ENCODE results near the gene CYYR1.

DNA sequence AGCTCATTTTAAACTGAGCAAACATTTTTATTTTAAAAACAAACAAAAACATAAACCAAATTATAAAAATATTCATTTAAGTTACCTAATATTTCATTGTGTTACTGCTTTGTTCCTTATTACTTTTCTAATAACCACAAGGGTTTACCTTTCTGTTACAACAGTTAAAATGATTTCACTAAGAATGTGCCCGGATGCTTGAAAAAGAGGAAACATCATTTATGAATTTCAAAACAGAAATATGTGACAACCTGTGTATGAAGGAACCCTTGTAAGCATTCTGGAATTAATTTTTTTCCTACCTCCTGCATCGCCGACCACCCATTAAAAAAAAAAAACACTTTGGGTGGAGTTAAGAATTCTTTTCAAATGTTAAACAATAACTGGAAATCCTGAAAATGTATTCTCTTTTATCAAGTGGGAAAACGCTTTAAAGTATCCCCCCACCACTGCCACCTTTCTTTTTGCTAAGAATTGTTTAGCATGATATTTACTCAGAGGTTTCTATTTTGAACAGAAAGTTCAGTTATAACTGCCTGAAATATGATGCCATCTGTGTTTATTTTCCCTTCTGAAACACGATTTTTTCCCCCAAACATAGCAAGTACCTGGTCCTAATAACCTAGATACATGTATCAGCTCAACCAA is 9.1 kb downstream of the CYYR1 start:
- no peak for TF ChIP-seq POLR2A (IDR thresholded peaks at IDR 0.05; ENCODE audit: low read length)
- no peak for TF ChIP-seq GATA1 (IDR thresholded peaks at IDR 0.05; ENCODE audit: low read depth, low read length)

All from erythroblast (primary cell).